GM23248 (cell line): ENCODE data around the gene SRPK2. TPM values are rescaled to one million over a fixed set of nuclear protein-coding genes. Genes with fewer than 3 reads are reported as not detected.
"Not testable (repeated sequence)": the region's sequence is repeated elsewhere in the genome, so short reads cannot be mapped to it uniquely, and the experiment has no call there.

Experiments used
- DNase-seq: peaks from one replicate; pipeline ENCODE4 v3.0.0-alpha.2; 2015
- H2AFZ ChIP-seq: fragments of 200-600 bp; sonication (generic); 2 replicates; pipeline ENCODE4 v1.6.1; 2016; ENCODE audit warnings: antibody characterized with exemption
- H3F3A ChIP-seq: fragments of 200-600 bp; sonication (generic); 2 replicates; pipeline ENCODE4 v1.6.1; 2016; ENCODE audit warnings: mild to moderate bottlenecking, antibody characterized with exemption, mixed run types; ENCODE audit not compliant: insufficient read depth
- H3K27ac ChIP-seq: fragments of 200-600 bp; sonication (generic); 2 replicates; pipeline ENCODE4 v1.5.1; 2016; ENCODE audit warnings: mild to moderate bottlenecking
- H3K27me3 ChIP-seq: fragments of 200-600 bp; sonication (generic); replicated peaks from 2 replicates; pipeline ENCODE4 v1.6.1; 2016; ENCODE audit warnings: mild to moderate bottlenecking; ENCODE audit not compliant: insufficient read depth
- H3K36me3 ChIP-seq: fragments of 200-600 bp; sonication (generic); 2 replicates; pipeline ENCODE4 v1.6.1; 2016; ENCODE audit warnings: low read depth, mild to moderate bottlenecking
- H3K4me1 ChIP-seq: fragments of 200-600 bp; sonication (generic); 2 replicates; pipeline ENCODE4 v1.6.1; 2016; ENCODE audit warnings: mild to moderate bottlenecking; ENCODE audit not compliant: insufficient read depth
- H3K4me2 ChIP-seq: fragments of 200-600 bp; sonication (generic); one replicate; pipeline ENCODE4 v1.6.1; 2016; ENCODE audit warnings: mild to moderate bottlenecking; ENCODE audit not compliant: unreplicated experiment
- H3K4me3 ChIP-seq: fragments of 200-600 bp; sonication (generic); 2 replicates; pipeline ENCODE4 v1.5.1; 2016; ENCODE audit warnings: mild to moderate bottlenecking
- H3K79me2 ChIP-seq: fragments of 200-600 bp; sonication (generic); 2 replicates; pipeline ENCODE4 v1.6.1; 2016; ENCODE audit warnings: mild to moderate bottlenecking; ENCODE audit not compliant: insufficient read depth
- H3K9ac ChIP-seq: fragments of 200-600 bp; sonication (generic); 2 replicates; pipeline ENCODE4 v1.6.1; 2016; ENCODE audit warnings: mild to moderate bottlenecking
- H3K9me2 ChIP-seq: fragments of 200-600 bp; sonication (generic); 2 replicates; pipeline ENCODE4 v1.6.1; 2016; ENCODE audit warnings: mixed run types, mild to moderate bottlenecking, moderate library complexity; ENCODE audit not compliant: insufficient read depth
- H3K9me3 ChIP-seq: fragments of 200-600 bp; sonication (generic); one replicate; pipeline ENCODE4 v1.6.1; 2017; ENCODE audit warnings: low read depth
- H4K20me1 ChIP-seq: fragments of 200-600 bp; sonication (generic); 2 replicates; pipeline ENCODE4 v1.6.0; 2016; ENCODE audit not compliant: insufficient read depth
- EZH2 ChIP-seq: fragments of 200-600 bp; sonication (generic); IDR thresholded peaks from 2 replicates; pipeline ENCODE4 v1.6.1; 2018; ENCODE audit warnings: antibody characterized with exemption, mild to moderate bottlenecking; ENCODE audit not compliant: insufficient read depth, poor library complexity, severe bottlenecking
- EZH2phosphoT487 ChIP-seq: fragments of 200-600 bp; sonication (generic); IDR thresholded peaks from 2 replicates; pipeline ENCODE4 v1.6.1; 2018; ENCODE audit warnings: antibody characterized with exemption, moderate library complexity, mild to moderate bottlenecking, low read depth; ENCODE audit not compliant: insufficient read depth
- WGBS, 2 experiments: methylation state at CpG; one replicate each; pipeline ENCODE4 v1.1.6; 2015 to 2017; ENCODE audit warnings: low lambda C conversion rate in 2 of 2, low coverage in 1 of 2; ENCODE audit errors: missing lambda C conversion rate in 2 of 2; 5-methylcytosine and 5-hydroxymethylcytosine counted together
- in situ Hi-C: fragments of 300-500 bp; cut with MboI; formaldehyde crosslinking; loops from 2 replicates; pipeline ENCODE4 v1.15.0; 2020
- polyA plus RNA-seq: library from polyadenylated mRNA; unstranded; fragments of >200 nt; fragmentation: Nextera tagmentation; extraction: Ambion mirVana; gene quantifications from 2 replicates; pipeline ENCODE4 v1.2.1, GENCODE V29; 2016
- total RNA-seq: library from RNA; depleted of rRNA; stranded (reverse); fragments of >200 nt; shearing (Covaris generic); gene quantifications from 2 replicates; pipeline ENCODE4 v1.2.3, GENCODE V29; 2014

Gene SRPK2
- total and polyA plus RNA-seq, 2 experiments from 2014 or later: 53.1 to 85.2 TPM

DNA sequence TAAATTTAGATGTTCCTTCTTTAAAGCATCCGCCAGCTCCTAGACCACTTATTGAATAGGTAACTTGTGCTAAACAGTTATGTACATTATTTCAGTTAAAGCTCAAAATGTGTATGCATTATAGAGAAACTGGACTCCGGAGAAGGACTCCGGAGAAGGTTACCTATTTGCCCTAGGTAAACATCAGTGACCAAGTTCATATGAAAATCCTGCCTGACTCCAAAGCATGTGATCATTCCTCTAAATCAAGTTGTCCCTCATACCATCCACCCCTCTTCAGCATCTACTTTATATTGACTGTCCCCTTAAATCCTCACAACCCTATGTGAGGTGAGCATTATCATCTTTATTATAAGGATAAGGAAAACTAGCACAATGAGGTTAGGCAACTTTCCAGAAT, 147.5 kb downstream of the SRPK2 start:
- Histone ChIP-seq H3K27ac (no peak overlapping the region), H3K79me2 (peaks cover 100% of the 10 kb centered on the region), H3K4me3 (no peak overlapping the region), H3K9me2 (no peaks in the 10 kb centered on the region), H3K36me3 (no peaks in the 10 kb centered on the region), H3K4me2 (no peak overlapping the region), H3F3A (no peaks in the 10 kb centered on the region), H3K4me1 (peaks cover 10% of the 10 kb centered on the region; the same call in 1 of the 2 replicates), H2AFZ (no peak overlapping the region), H3K9me3 (no peaks in the 10 kb centered on the region), H3K9ac (no peak overlapping the region), H4K20me1 (peaks cover 8% of the 10 kb centered on the region; the same call in 1 of the 2 replicates), H3K27me3 (no peaks in the 10 kb centered on the region)
- TF ChIP-seq EZH2phosphoT487: no peak
- no peak for TF ChIP-seq EZH2
- DNase-seq: no peak
- 98 to 100% methylated on average over 3 of the region's 3 CpGs for WGBS, 2 experiments
- in situ Hi-C loops: no loop called here

GRCh38 chr7:105238198-105238765, 150.4 kb downstream of the SRPK2 start:
- no peaks in the 10 kb centered on the region for H3K36me3 ChIP-seq
- in situ Hi-C loops: no loop called here
- H3K9ac ChIP-seq: no peak overlapping the region
- H3K4me1 ChIP-seq: no peaks in the 10 kb centered on the region
- peaks cover 11% of the 10 kb centered on the region; the same call in 1 of the 2 replicates for H4K20me1 ChIP-seq
- no peak for DNase-seq
- no peaks in the 10 kb centered on the region for H3F3A ChIP-seq
- H3K27ac ChIP-seq: no peak overlapping the region
- H3K9me3 ChIP-seq: no peaks in the 10 kb centered on the region
- H3K9me2 ChIP-seq: no peaks in the 10 kb centered on the region
- no peak overlapping the region for H3K4me2 ChIP-seq
- H3K79me2 ChIP-seq: peaks cover 97% of the 10 kb centered on the region
- WGBS, 2 experiments: 87 to 88% methylated on average over 5 of the region's 5 CpGs
- no peaks in the 10 kb centered on the region for H3K27me3 ChIP-seq
- TF ChIP-seq EZH2 (no peak), EZH2phosphoT487 (no peak)
- H3K4me3 ChIP-seq: no peak overlapping the region
- H2AFZ ChIP-seq: no peak overlapping the region

DNA sequence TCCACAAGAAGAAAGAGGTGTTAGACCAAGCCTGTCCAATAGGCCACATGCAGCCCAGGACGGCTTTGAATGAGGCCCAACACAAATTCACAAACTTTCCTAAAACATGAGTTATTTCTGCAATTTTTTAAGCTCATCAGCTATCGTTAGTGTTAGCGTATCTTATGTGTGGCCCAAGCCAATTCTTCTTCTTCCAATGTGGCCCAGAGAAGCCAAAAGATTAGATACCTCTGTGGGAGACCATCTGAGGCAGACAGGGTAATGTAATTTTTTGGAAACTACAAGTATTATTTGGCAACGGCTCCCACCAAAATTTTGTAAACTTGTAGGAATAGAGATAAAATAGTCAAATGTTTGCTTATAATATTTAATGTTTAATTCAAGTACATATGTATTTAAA, 153.8 kb downstream of the SRPK2 start:
- Histone ChIP-seq H3K79me2 (peaks cover 95% of the 10 kb centered on the region), H3F3A (peaks cover 9% of the 10 kb centered on the region; the same call in 1 of the 2 replicates), H3K9ac (no peak overlapping the region), H3K36me3 (no peaks in the 10 kb centered on the region), H3K9me3 (no peaks in the 10 kb centered on the region), H3K27ac (no peak overlapping the region), H3K4me1 (no peaks in the 10 kb centered on the region), H3K4me3 (no peak overlapping the region), H3K9me2 (no peaks in the 10 kb centered on the region), H2AFZ (no peak overlapping the region), H3K4me2 (no peak overlapping the region), H3K27me3 (no peaks in the 10 kb centered on the region), H4K20me1 (0 out of 2 replicates have a peak, but pooled peaks cover 4% of the 10 kb centered on the region)
- 94 to 98% methylated on average over 4 of the region's 4 CpGs for WGBS, 2 experiments
- in situ Hi-C loops: no loop called here
- TF ChIP-seq EZH2phosphoT487: no peak
- no peak for TF ChIP-seq EZH2
- no peak for DNase-seq

GRCh38 chr7:105232829-105233291, 155.9 kb downstream of the SRPK2 start:
- H3K9ac ChIP-seq, H3K36me3 ChIP-seq, in situ Hi-C loops, DNase-seq, H3K4me3 ChIP-seq, H3K4me1 ChIP-seq, H2AFZ ChIP-seq, H3K9me3 ChIP-seq, H4K20me1 ChIP-seq, H3K9me2 ChIP-seq, H3K4me2 ChIP-seq, H3K27me3 ChIP-seq, H3K27ac ChIP-seq: not testable (repeated sequence)
- 99% methylated on average over 6 of the region's 6 CpGs for WGBS, 2 experiments
- Histone ChIP-seq H3F3A (peaks cover 10% of the 10 kb centered on the region; the same call in 1 of the 2 replicates), H3K79me2 (peaks cover 94% of the 10 kb centered on the region)

DNA sequence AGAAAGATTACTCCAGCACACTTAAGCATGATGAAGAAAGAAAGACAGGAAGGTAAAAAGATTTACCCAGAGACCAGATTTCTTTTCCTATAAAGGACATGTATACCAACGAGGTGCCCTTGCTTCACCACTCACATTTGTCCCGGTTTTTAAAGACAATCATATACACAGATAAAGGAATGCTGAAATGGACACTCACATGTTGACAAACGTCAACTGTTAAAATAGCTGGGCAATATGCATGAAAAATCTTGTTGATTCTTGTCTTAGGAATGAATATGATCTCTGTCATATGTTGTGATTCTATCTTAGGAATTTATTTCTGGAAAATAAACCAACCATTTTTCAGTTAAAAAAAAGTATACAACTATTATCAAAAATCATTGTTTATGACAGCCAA, 158.2 kb downstream of the SRPK2 start:
- Histone ChIP-seq H3K4me3 (no peak overlapping the region), H3K4me1 (peaks cover 6% of the 10 kb centered on the region), H3K27me3 (no peaks in the 10 kb centered on the region), H3K27ac (no peak overlapping the region), H3K9me3 (no peaks in the 10 kb centered on the region), H3K9me2 (no peaks in the 10 kb centered on the region), H3K9ac (no peak overlapping the region), H3K79me2 (peaks cover 94% of the 10 kb centered on the region), H3K36me3 (no peaks in the 10 kb centered on the region), H3F3A (peaks cover 14% of the 10 kb centered on the region; the same call in 1 of the 2 replicates), H4K20me1 (no peaks in the 10 kb centered on the region), H3K4me2 (no peak overlapping the region), H2AFZ (no peak overlapping the region)
- DNase-seq: no peak
- 59 to 64% methylated on average over 3 of the region's 3 CpGs for WGBS, 2 experiments
- in situ Hi-C loops: no loop called here
- TF ChIP-seq EZH2phosphoT487 (no peak), EZH2 (no peak)
